ENCODE measurements around the gene C9.
"Not testable (repeated sequence)": the region's sequence is repeated elsewhere in the genome, so short reads cannot be mapped to it uniquely, and the experiment has no call there.

Gene C9

GRCh38 chr5:39371367-39371635 lies 7.0 kb upstream of the C9 start:
- no peak for DNase-seq (ENCODE audit: low spot score)

DNA sequence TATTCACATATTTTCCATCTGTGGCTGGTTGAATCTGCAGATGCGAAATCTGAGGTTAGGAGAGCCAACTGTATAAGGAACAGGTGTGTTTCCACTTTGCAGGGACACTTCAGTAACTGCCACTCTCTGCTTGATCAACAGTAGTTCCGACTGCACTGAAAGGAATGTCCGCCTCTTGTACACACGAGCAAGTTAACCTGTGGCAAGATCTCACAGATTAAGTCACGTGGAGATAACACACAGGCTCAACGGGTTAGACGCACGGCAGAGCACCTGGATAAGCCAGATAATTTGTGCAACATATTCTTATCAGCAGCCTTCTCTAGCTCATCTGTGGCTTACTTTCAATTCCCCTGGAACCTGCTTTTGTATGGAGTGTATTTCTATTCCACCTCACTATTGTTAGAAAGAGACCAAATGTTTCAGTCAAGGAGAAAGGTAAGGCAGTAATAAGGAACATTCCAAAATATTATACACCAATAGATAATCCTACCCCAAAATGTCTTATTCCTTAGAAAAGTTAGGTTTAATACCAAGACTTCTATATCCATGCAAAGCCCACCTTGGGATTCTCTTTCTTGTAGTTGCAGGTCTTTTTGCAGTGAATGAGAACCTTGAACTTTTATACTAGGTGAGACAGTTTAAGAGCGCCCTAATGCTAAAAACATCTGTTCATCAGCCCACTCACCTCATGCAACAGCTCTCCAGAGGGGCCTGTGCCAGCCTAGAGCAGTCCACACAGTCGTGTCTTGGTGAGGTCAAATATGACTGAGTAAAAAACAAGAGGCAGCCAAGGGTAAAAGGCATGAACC lies 6.5 kb upstream of the C9 start:
- DNase-seq (ENCODE audit: low spot score): no peak

DNA sequence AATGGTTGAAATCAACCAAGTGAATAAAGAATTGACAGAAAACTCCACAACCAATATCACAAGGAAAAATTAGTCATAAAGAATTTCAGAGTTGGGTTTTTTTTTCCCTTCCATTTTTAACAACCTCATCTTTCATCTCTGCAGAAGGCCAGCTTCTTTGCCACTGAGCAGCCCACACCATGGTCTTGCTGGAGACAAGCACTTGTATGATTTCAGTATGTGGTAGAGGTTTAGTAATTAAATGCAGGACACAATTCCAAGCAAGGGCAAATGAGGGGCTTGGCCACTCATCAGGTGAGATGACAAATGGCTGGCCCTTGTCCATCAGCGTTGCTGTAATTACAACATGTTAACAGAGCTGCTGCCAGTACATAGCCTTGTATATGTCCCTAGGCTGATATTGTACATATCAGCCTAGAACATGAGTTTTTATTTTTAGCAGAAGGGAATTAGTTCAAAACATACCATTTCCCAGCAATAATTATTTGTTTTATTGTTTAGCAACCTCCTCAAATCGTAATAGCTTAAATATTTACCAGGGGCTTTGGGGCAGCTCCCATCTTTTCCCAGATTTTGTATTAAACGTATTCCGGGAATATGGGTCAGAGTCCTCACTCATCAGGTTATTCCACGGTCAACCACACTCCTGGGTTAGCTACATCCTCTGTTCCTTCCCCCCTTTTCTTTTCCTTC lies 5.0 kb upstream of the C9 start:
- no peak for DNase-seq (ENCODE audit: low spot score)

- no peak for DNase-seq (ENCODE audit: low spot score)
Observed at GRCh38 chr5:39368116-39368515, 3.8 kb upstream of the C9 start.

DNA sequence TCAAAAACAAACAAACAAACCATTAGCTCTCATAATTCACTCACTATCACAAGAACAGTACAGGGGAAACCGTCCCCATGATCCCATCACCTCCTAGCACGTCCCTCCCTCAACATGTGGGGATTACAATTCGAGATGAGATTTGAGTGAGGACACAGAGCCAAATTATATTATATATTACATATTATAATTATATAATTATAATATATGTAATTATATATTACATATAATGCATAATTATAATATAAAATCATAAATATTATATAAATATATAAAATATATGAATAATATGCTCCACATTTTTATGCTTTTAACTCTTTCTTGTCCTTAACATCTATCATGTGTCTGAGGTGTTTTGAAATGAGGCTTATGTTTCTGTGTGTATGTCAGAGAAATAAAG lies 3.4 kb upstream of the C9 start:
- DNase-seq (ENCODE audit: low spot score): no peak

- DNase-seq (ENCODE audit: low spot score): no peak
Observed at GRCh38 chr5:39363217-39363616, 1.1 kb downstream of the C9 start.

GRCh38 chr5:39362646-39363045 lies 1.6 kb downstream of the C9 start:
- no peak for DNase-seq (ENCODE audit: low spot score)

- no peak for DNase-seq (ENCODE audit: low spot score)
Observed at GRCh38 chr5:39361306-39361705, 3.0 kb downstream of the C9 start.

DNA sequence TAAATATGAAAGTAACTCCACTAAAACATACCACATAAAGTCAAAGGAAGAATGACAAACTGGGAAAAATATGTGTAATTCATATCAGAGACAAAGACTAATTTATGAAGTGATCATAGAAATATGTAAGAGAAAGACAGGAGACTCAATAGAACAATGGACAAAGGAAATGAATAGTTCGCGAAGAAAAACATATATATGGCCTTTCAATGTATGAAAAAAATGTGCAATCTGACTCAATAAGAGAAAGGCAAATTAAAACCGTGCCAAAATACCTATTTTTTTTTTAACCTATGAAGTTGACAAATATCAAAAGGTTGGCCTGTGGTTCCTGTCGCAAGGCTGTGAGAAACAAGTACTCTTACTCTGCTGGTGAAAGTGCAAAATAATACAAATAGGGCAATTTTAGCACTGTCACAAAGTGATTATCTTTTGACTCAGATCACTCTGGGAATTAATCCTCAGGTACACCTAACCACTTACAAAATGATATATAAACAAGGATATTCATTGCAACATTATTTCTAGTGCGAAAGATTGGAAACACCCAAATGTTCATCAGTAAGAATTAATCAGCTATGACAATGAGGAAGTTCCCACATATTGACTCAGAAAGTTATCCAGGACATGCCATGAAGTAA lies 3.7 kb downstream of the C9 start:
- peak; percentile 83 for DNase-seq (ENCODE audit: low spot score)

- DNase-seq (ENCODE audit: low spot score): no peak
Observed at GRCh38 chr5:39356263-39356662, 8.0 kb downstream of the C9 start.

GRCh38 chr5:39355324-39355723 lies 9.0 kb downstream of the C9 start:
- DNase-seq (ENCODE audit: low spot score): no peak

GRCh38 chr5:39353717-39354399 lies 10.4 kb downstream of the C9 start:
- no peak for DNase-seq (ENCODE audit: low spot score)

DNA sequence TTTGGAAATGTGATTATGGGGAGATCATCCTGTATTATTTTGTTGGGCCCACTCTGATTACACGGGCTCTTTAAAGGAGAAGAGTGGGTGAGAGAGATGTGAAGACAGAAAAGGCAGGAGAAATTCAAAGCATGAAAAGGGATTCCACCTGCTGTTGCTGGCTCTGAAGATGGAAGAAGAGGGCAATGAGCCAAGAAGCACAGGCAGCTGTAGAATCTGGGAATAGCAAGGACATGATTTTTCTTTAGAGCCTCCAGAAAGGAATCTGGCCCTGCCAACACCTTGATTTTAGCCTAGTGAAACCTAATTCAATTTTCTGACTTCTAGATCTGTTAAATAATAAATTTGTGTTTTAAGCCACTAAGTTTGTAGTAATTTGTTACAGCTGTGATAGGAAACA lies 11.3 kb downstream of the C9 start:
- no peak for DNase-seq (ENCODE audit: low spot score)

- no peak for DNase-seq (ENCODE audit: low spot score)
Observed at GRCh38 chr5:39352170-39352569, 12.1 kb downstream of the C9 start.

DNA sequence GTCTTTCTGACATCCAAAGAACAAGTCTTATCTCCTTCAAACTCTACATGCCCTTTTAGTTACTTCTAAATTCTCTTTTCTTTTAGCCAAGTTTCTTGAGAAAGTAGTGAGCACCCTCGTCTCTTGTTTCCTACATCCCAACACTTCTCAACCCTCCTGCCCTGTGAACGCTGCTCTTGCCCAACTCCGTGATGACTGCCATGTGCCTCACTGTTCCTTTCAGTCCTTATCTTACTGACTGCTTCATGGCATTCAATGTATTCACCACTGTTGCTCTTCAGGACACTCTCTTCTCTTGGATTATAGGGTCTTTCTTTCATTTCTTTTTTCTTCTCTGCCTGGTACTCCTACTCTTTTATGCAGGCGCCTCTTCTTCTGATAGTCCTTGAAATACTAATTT lies 14.8 kb downstream of the C9 start:
- DNase-seq (ENCODE audit: low spot score): no peak

GRCh38 chr5:39342460-39342859 lies 21.8 kb downstream of the C9 start:
- DNase-seq (ENCODE audit: low spot score): no peak

DNA sequence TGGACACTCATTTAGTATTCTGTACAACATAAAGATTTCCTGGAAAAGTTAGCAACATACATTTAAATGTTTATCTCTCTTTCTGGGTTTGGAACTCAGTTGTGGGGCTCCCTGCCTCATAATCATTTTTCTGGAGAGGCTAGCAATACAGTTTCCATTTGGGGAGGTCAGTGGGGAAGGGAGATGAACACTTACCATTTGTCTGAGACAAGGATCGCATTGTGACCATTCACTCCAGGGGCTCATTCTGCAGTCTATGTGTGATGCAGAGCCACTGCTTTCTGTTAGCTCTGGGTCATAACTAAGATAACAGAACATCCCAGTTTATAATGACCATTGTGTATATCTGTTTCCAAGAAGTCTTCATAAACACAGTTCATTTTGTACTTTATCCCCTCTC lies 22.4 kb downstream of the C9 start:
- DNase-seq (ENCODE audit: low spot score): no peak

- DNase-seq (ENCODE audit: low spot score): no peak
Observed at GRCh38 chr5:39340506-39340905, 23.8 kb downstream of the C9 start.

DNA sequence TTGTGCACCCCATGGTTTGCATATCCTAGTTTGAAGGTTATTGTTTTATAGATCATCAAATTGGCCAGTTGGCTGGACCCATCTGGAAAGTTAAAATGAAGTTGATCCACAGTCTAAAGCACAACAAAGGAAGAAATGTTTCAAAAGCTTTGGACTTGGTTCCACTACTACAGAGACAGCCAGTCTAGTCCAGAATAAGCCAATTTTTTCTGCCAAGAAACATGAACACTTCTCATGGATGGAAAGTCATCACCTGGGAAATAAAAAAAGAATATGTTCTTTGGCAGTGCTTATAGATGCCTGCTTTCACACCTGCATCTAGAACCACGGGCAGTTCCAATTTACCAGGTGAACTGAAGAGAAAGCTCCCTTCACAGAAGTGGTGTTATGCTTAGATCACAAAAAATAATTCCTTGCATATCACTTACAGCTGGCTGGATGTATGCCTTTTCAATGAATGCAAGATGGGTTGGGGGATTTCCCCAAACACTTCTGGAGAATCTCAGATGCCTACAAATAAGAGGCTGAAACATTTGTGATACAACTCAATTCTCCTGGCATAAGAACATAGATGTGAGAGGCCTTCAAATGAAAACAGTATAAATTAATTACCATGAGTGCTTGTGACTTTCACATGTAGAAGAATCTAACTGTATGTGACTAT lies 26.9 kb downstream of the C9 start:
- no peak for DNase-seq (ENCODE audit: low spot score)

GRCh38 chr5:39334296-39334695 lies 30.0 kb downstream of the C9 start:
- DNase-seq (ENCODE audit: low spot score): not testable (repeated sequence)

DNA sequence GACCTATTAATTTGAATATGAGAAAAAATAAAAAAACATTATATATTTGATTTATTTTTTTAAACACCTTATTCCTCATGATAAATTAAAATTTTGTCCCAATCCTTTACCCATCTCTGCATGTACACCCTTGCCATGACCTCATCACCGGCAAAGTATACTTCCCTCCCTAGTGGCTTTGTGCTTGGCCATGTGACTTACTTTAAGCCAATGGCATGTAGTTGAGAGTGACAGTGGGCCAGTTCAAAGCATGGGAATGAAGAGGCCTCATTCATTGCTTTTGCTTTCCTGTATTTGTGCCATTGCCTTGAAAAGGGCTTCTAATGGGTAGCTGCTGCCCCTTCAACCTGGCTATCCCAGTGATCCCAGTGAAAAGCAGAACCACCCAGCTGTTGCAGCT lies 31.2 kb downstream of the C9 start:
- no peak for DNase-seq (ENCODE audit: low spot score)

- no peak for DNase-seq (ENCODE audit: low spot score)
Observed at GRCh38 chr5:39331861-39332381, 32.4 kb downstream of the C9 start.
